K562 (cell line): Measurements from ENCODE around the gene NTM.

Experiments
- ARHGAP35 ChIP-seq: fragments of 450-650 bp; IDR thresholded peaks from 2 replicates; pipeline ENCODE4 v1.6.1; 2018; ENCODE audit not compliant: partially characterized antibody
- ARID2 ChIP-seq: fragments of 450-650 bp; IDR thresholded peaks from 2 replicates; pipeline ENCODE4 v1.6.1; 2017; ENCODE audit warnings: antibody characterized with exemption, mild to moderate bottlenecking
- ATF7 ChIP-seq: fragments of 450-650 bp; IDR thresholded peaks from 2 replicates; pipeline ENCODE4 v1.7.1; 2014; ENCODE audit warnings: mild to moderate bottlenecking, moderate library complexity
- CSDE1 ChIP-seq, 2 experiments: fragments of 450-650 bp; IDR thresholded peaks; 2 replicates each; pipeline ENCODE4 v1.6.1; 2016; ENCODE audit warnings: mild to moderate bottlenecking in 1 of 2
- CTCF ChIP-seq, 3 experiments: IDR thresholded peaks in 2 of 3; conservative IDR thresholded peaks in 1 of 3; 2 replicates each; pipeline ENCODE4 v1.5.1; 2011 to 2012; ENCODE audit warnings: low read length in 3 of 3, mild to moderate bottlenecking in 3 of 3, control low read depth in 2 of 3, improper control_type of control experiment in 1 of 3, inconsistent platforms in 1 of 3, low read depth in 1 of 3, mixed read lengths in 1 of 3, moderate library complexity in 1 of 3; ENCODE audit not compliant: insufficient read depth in 2 of 3
- MYNN ChIP-seq, 2 experiments: sonication (generic); formaldehyde crosslinking in 1 of 2; IDR thresholded peaks; 2 replicates each; pipeline versions ENCODE4 v1.5.0 to v1.6.1; 2016 to 2020; ENCODE audit warnings: antibody characterized with exemption in 1 of 2, missing genetic modification reagents in 1 of 2
- PATZ1 ChIP-seq: fragments of 250-450 bp; sonication (Bioruptor Pico); IDR thresholded peaks from 2 replicates; pipeline ENCODE4 v1.5.0; 2020; ENCODE audit warnings: mild to moderate bottlenecking, borderline replicate concordance
- POLR2A ChIP-seq: fragments of 450-650 bp; conservative IDR thresholded peaks from 2 replicates; pipeline ENCODE4 v1.6.1; 2016
- ZBTB2 ChIP-seq: fragments of 450-650 bp; IDR thresholded peaks from 2 replicates; pipeline ENCODE4 v1.6.1; 2016; ENCODE audit warnings: antibody characterized with exemption
- ZFX ChIP-seq: sonication (generic); formaldehyde crosslinking; IDR thresholded peaks from 2 replicates; pipeline ENCODE4 v1.8.0; 2022; ENCODE audit warnings: mild to moderate bottlenecking, missing genetic modification reagents, moderate library complexity

- TF ChIP-seq POLR2A (no peak), CSDE1 (IDR thresholded peaks at IDR 0.05) (no peak), ARHGAP35 (no peak), ZFX (no peak), ZBTB2 (no peak), ATF7 (no peak), PATZ1 (CRISPR knock-in tag) (no peak), CTCF (IDR thresholded peaks at IDR 0.05 in 2 of 3, conservative IDR thresholded peaks at IDR 0.05 in 1 of 3; ENCODE audit: insufficient read depth in 2 of 3, low read depth in 1 of 3, low read length in 3 of 3) (no peak), ARID2 (no peak), MYNN (IDR thresholded peaks at IDR 0.05) (no peak), MYNN (CRISPR knock-in tag; IDR thresholded peaks at IDR 0.05) (no peak)
Measured at GRCh38 chr11:132142554-132142953, 772.1 kb downstream of the NTM start.
